ENCODE data around the gene BCAS3. TPM values are rescaled to one million over a fixed set of nuclear protein-coding genes. Genes with fewer than 3 reads are reported as not detected.

Gene BCAS3
- total RNA-seq, 2 donors from 2014 or later: 12.0 to 15.6 TPM

DNA sequence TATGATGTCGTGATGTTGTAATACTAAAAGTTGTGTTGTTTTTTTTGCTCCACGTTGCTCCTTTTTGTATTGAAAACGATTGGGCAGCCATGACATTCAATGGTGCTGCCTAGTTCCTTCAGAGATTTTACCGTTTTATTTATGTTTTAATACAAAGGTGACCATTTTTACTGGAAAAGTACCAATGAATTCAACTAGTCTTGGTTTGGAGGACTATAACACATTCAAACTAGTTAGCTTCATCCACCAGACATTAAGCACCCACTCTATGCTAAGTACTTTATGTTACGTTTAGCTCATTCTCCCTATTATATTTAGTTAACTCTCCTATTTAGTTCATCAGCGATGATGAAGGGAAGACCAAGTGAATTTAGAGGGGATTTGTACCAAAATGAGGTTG lies 605.4 kb downstream of the BCAS3 start:
- Histone ChIP-seq H3K4me1 (peaks cover 0 to 9% of the 10 kb centered on the region in 2 donors), H3K27ac (no peak overlapping the region), H3K4me3 (no peak overlapping the region), H3K9me3 (no peaks in the 10 kb centered on the region), H3K36me3 (no peaks in the 10 kb centered on the region), H3K27me3 (no peaks in the 10 kb centered on the region)
- DNase-seq (ENCODE audit: low spot score): no peak
- TF ChIP-seq, protein P1, sequence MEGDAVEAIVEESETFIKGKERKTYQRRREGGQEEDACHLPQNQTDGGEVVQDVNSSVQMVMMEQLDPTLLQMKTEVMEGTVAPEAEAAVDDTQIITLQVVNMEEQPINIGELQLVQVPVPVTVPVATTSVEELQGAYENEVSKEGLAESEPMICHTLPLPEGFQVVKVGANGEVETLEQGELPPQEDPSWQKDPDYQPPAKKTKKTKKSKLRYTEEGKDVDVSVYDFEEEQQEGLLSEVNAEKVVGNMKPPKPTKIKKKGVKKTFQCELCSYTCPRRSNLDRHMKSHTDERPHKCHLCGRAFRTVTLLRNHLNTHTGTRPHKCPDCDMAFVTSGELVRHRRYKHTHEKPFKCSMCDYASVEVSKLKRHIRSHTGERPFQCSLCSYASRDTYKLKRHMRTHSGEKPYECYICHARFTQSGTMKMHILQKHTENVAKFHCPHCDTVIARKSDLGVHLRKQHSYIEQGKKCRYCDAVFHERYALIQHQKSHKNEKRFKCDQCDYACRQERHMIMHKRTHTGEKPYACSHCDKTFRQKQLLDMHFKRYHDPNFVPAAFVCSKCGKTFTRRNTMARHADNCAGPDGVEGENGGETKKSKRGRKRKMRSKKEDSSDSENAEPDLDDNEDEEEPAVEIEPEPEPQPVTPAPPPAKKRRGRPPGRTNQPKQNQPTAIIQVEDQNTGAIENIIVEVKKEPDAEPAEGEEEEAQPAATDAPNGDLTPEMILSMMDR (IDR thresholded peaks at IDR 0.05): no peak

- no peaks in the 10 kb centered on the region for H3K9me3 ChIP-seq
- H3K36me3 ChIP-seq: no peaks in the 10 kb centered on the region
- H3K4me3 ChIP-seq: no peak overlapping the region
- no peak overlapping the region for H3K27ac ChIP-seq
- TF ChIP-seq, protein P1 (IDR thresholded peaks at IDR 0.05): no peak
- DNase-seq (ENCODE audit: low spot score): no peak
- H3K4me1 ChIP-seq: peaks cover 0 to 7% of the 10 kb centered on the region in 2 donors
- no peaks in the 10 kb centered on the region for H3K27me3 ChIP-seq
Observed at GRCh38 chr17:61284174-61284573, 606.5 kb downstream of the BCAS3 start.

GRCh38 chr17:61284746-61285145 lies 607.1 kb downstream of the BCAS3 start:
- peaks cover 0 to 2% of the 10 kb centered on the region in 2 donors for H3K4me1 ChIP-seq
- H3K9me3 ChIP-seq: no peaks in the 10 kb centered on the region
- no peak overlapping the region for H3K27ac ChIP-seq
- H3K4me3 ChIP-seq: no peak overlapping the region
- DNase-seq (ENCODE audit: low spot score): no peak
- TF ChIP-seq, protein P1 (IDR thresholded peaks at IDR 0.05): no peak
- H3K36me3 ChIP-seq: no peaks in the 10 kb centered on the region
- no peaks in the 10 kb centered on the region for H3K27me3 ChIP-seq

DNA sequence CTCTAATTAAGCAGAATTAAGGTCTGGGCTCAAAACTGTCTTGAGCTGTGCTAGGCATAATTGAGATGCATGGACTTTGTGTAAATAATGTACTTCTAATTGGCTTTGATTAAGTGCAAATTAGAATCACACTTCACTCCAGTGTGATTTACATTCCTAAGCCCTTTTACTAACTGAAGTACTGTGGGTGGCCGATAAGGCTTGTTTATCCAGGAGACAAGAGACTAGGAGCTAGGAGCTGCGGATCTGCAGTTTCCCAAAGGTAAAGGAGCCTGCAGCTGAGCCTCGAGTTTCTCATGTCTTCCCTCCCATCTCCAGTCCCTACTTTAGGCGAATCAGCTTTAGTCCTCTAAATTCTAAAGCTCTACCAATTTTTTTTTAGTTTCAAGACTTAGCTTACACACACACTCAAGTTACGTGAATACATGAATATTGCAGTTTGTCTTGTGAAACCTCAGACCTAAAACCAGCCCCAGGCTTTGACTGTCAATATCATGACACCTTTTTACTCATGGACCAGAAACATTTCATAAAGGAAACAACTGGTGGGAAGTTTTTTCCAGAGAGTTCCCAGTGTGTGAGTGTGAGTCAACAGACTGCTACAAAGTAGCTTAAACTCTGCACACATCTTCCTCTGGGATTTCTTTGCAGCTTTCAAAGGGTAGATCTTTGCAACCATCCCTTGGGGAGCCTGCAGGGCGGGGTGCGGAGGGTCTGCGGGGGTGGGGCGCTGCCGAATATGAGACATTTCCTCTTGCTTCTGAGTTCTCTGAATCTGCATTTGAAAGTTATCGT lies 608.1 kb downstream of the BCAS3 start:
- no peak for DNase-seq (ENCODE audit: low spot score)
- H3K27ac ChIP-seq: no peak overlapping the region

DNA sequence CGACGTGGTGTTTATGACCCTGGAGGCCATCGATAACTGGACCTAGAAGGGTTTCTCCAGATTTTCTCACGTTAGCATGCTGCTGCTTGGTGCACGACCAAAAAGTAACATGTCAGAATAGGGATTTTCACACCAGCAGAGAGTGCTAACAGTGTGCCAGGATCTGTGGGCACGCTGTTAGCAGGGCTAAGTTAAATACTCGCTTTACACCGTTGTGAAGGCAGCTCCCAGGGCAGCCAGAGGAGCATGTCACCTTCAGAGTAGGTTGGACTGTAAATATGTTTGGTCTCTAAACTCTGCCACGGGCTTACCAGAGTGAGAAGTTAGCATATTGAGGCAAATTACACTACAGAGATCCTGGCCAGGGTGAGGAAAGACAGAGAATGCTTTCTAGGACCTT lies 608.8 kb downstream of the BCAS3 start:
- H3K36me3 ChIP-seq: no peaks in the 10 kb centered on the region
- H3K4me1 ChIP-seq: peaks cover 0 to 6% of the 10 kb centered on the region in 2 donors
- H3K9me3 ChIP-seq: no peaks in the 10 kb centered on the region
- no peak overlapping the region for H3K4me3 ChIP-seq
- TF ChIP-seq, protein P1 (IDR thresholded peaks at IDR 0.05): no peak
- no peak for DNase-seq (ENCODE audit: low spot score)
- H3K27me3 ChIP-seq: no peaks in the 10 kb centered on the region
- no peak overlapping the region for H3K27ac ChIP-seq

More for the DNA sequence above, 608.1 kb downstream of the BCAS3 start:
- Histone ChIP-seq H3K27me3 (no peaks in the 10 kb centered on the region), H3K9me3 (no peaks in the 10 kb centered on the region), H3K4me1 (no peaks in the 10 kb centered on the region), H3K36me3 (no peaks in the 10 kb centered on the region), H3K4me3 (no peak overlapping the region)
- TF ChIP-seq, protein P1 (IDR thresholded peaks at IDR 0.05): no peak
